H1 (cell line): Measurements from ENCODE around the gene DAPK1. TPM values are rescaled to one million over a fixed set of nuclear protein-coding genes. Genes with fewer than 3 reads are reported as not detected.

Experiments used
- CTCF ChIA-PET: fragments of 300-600 bp; sonication (Branson Sonifier 250); formaldehyde crosslinking; loops from one replicate; lab custom pipeline; 2021; ENCODE audit not compliant: partially characterized antibody; lab: Charles Lee
- POLR2A ChIA-PET: fragments of 300-600 bp; sonication (Branson Sonifier 250); formaldehyde crosslinking; loops from one replicate; lab custom pipeline; 2021; ENCODE audit warnings: inconsistent platforms; ENCODE audit not compliant: partially characterized antibody; lab: Charles Lee
- DNase-seq, 2 experiments: peaks; one replicate each; pipeline versions ENCODE4 v3.0.0 to v3.0.0-alpha.2; 2010 to 2022; ENCODE audit warnings: low spot score in 2 of 2, low read depth in 1 of 2, mixed read lengths in 1 of 2
- FAIRE-seq: peaks from 2 replicates; lab custom pipeline; 2011; peaks lifted over from hg19 to GRCh38; lab: Jason Lieb, UNC
- H2AFZ ChIP-seq: 2 replicates; pipeline ENCODE4 v1.8.1; 2012; ENCODE audit warnings: low read length, inconsistent platforms
- H2AK5ac ChIP-seq: 2 replicates; pipeline ENCODE4 v1.6.1; 2013; ENCODE audit warnings: low read depth, low read length
- H2BK120ac ChIP-seq: replicated peaks from 2 replicates; pipeline ENCODE3; 2013; ENCODE audit warnings: low read depth, low read length, inconsistent platforms
- H2BK12ac ChIP-seq: 2 replicates; pipeline ENCODE4 v1.6.1; 2013; ENCODE audit warnings: low read depth, low read length
- H2BK15ac ChIP-seq: 2 replicates; pipeline ENCODE4 v1.6.1; 2013; ENCODE audit warnings: low read length
- H2BK20ac ChIP-seq: 2 replicates; pipeline ENCODE4 v1.6.1; 2013; ENCODE audit warnings: low read length
- H2BK5ac ChIP-seq: 2 replicates; pipeline ENCODE4 v1.6.1; 2013; ENCODE audit warnings: low read depth, low read length
- H3K14ac ChIP-seq: 2 replicates; pipeline ENCODE4 v1.6.1; 2013; ENCODE audit warnings: inconsistent platforms; ENCODE audit not compliant: insufficient read length
- H3K18ac ChIP-seq: 2 replicates; pipeline ENCODE4 v1.6.1; 2013; ENCODE audit warnings: low read length; ENCODE audit errors: extremely low read depth
- H3K23ac ChIP-seq: 2 replicates; pipeline ENCODE4 v1.6.1; 2013; ENCODE audit warnings: inconsistent platforms; ENCODE audit not compliant: insufficient read length
- H3K23me2 ChIP-seq: 2 replicates; pipeline ENCODE4 v1.6.1; 2013; ENCODE audit warnings: low read depth, low read length
- H3K27ac ChIP-seq: 2 replicates; pipeline ENCODE4 v1.6.1; 2011; ENCODE audit warnings: low read depth, low read length, inconsistent platforms
- H3K27me3 ChIP-seq, 4 experiments: replicated peaks in 1 of 4; 1 replicate in 1 of 4; 2 replicates in 3 of 4; pipeline versions ENCODE4 v1.6.1 to v1.8.1; 2011 to 2013; ENCODE audit warnings: low read length in 3 of 4, mild to moderate bottlenecking in 3 of 4, inconsistent platforms in 2 of 4, mixed read lengths in 2 of 4, moderate library complexity in 1 of 4; ENCODE audit not compliant: control insufficient read depth in 3 of 4, insufficient read depth in 3 of 4; ENCODE audit errors: extremely low read depth in 1 of 4
- H3K36me3 ChIP-seq, 4 experiments: 2 replicates each; pipeline versions ENCODE4 v1.6.1 to v1.8.1; 2011 to 2013; ENCODE audit warnings: mild to moderate bottlenecking in 4 of 4, low read length in 3 of 4, moderate library complexity in 2 of 4, control low read depth in 1 of 4, inconsistent platforms in 1 of 4; ENCODE audit not compliant: insufficient read depth in 4 of 4, control insufficient read depth in 2 of 4
- H3K4ac ChIP-seq: replicated peaks from 2 replicates; pipeline ENCODE3; 2013; ENCODE audit warnings: low read length, low read depth, mixed read lengths, inconsistent platforms; ENCODE audit not compliant: insufficient read length
- H3K4me1 ChIP-seq, 4 experiments: replicated peaks in 1 of 4; 1 replicate in 1 of 4; 2 replicates in 3 of 4; pipeline versions ENCODE4 v1.6.1 to v1.8.1; 2011 to 2013; ENCODE audit warnings: low read length in 3 of 4, inconsistent platforms in 2 of 4, mixed read lengths in 1 of 4; ENCODE audit not compliant: insufficient read depth in 4 of 4, control insufficient read depth in 3 of 4
- H3K4me2 ChIP-seq, 2 experiments: 2 replicates each; pipeline versions ENCODE4 v1.6.1 to v1.8.1; 2011 to 2013; ENCODE audit warnings: low read depth in 2 of 2, low read length in 2 of 2, control low read depth in 1 of 2, inconsistent platforms in 1 of 2, mild to moderate bottlenecking in 1 of 2; ENCODE audit not compliant: insufficient read depth in 1 of 2
- H3K4me3 ChIP-seq, 4 experiments: fragments of 200-600, 300-600 bp in 1 of 4; sonication (generic), shearing (Covaris generic), sonication (Bioruptor Twin) in 1 of 4; 2 replicates each; pipeline versions ENCODE4 v1.5.1 to v1.8.1; 2011 to 2016; ENCODE audit warnings: low read length in 4 of 4, low read depth in 3 of 4, control low read depth in 2 of 4, inconsistent platforms in 2 of 4, mild to moderate bottlenecking in 2 of 4, mixed read lengths in 1 of 4, moderate library complexity in 1 of 4; ENCODE audit not compliant: insufficient read depth in 2 of 4; ENCODE audit errors: extremely low read depth in 1 of 4
- H3K56ac ChIP-seq: replicated peaks from 2 replicates; pipeline ENCODE3; 2013; ENCODE audit warnings: low read depth, mild to moderate bottlenecking, mixed read lengths, low read length, inconsistent platforms; ENCODE audit not compliant: insufficient read length
- H3K79me1 ChIP-seq: 2 replicates; pipeline ENCODE4 v1.6.1; 2013; ENCODE audit warnings: low read depth, low read length, control low read depth
- H3K79me2 ChIP-seq, 2 experiments: 2 replicates each; pipeline versions ENCODE4 v1.6.1 to v1.8.1; 2012 to 2013; ENCODE audit warnings: low read length in 2 of 2, mild to moderate bottlenecking in 2 of 2, inconsistent platforms in 1 of 2; ENCODE audit not compliant: insufficient read depth in 2 of 2, control insufficient read depth in 1 of 2
- H3K9ac ChIP-seq, 4 experiments: replicated peaks in 1 of 4; 1 replicate in 1 of 4; 2 replicates in 3 of 4; pipeline versions ENCODE4 v1.6.1 to v1.8.1; 2011 to 2013; ENCODE audit warnings: low read depth in 3 of 4, low read length in 3 of 4, control low read depth in 2 of 4, mild to moderate bottlenecking in 2 of 4, moderate library complexity in 2 of 4, inconsistent platforms in 1 of 4; ENCODE audit errors: extremely low read depth in 1 of 4
- H3K9me3 ChIP-seq, 2 experiments: 2 replicates each; pipeline versions ENCODE4 v1.6.1 to v1.8.1; 2012 to 2013; ENCODE audit warnings: mild to moderate bottlenecking in 2 of 2, moderate library complexity in 2 of 2, control low read depth in 1 of 2, inconsistent platforms in 1 of 2, low read depth in 1 of 2, low read length in 1 of 2, mixed read lengths in 1 of 2; ENCODE audit not compliant: insufficient read depth in 2 of 2
- H4K20me1 ChIP-seq, 2 experiments: replicated peaks in 1 of 2; 2 replicates each; pipeline versions ENCODE3 to v1.8.1; 2011 to 2013; ENCODE audit warnings: inconsistent platforms in 2 of 2, low read length in 2 of 2, mild to moderate bottlenecking in 1 of 2; ENCODE audit not compliant: insufficient read depth in 2 of 2, control insufficient read depth in 1 of 2
- H4K5ac ChIP-seq: 2 replicates; pipeline ENCODE4 v1.6.1; 2013; ENCODE audit warnings: low read length, low read depth, mixed read lengths, inconsistent platforms; ENCODE audit not compliant: insufficient read length
- H4K8ac ChIP-seq: 2 replicates; pipeline ENCODE4 v1.8.0; 2013; ENCODE audit warnings: mild to moderate bottlenecking, moderate library complexity, low read length, inconsistent platforms; ENCODE audit not compliant: insufficient read depth; ENCODE audit errors: extremely low read depth
- H4K91ac ChIP-seq: replicated peaks from 2 replicates; pipeline ENCODE3; 2013; ENCODE audit warnings: low read length, mixed read lengths, inconsistent platforms; ENCODE audit not compliant: insufficient read length
- CHD2 ChIP-seq: IDR thresholded peaks from 2 replicates; pipeline ENCODE4 v1.6.1; 2012; ENCODE audit warnings: low read length, improper control_type of control experiment
- E2F6 ChIP-seq: IDR thresholded peaks from 2 replicates; pipeline ENCODE4 v1.6.1; 2012; ENCODE audit warnings: inconsistent platforms
- RAD21 ChIP-seq, 2 experiments: IDR thresholded peaks in 1 of 2; conservative IDR thresholded peaks in 1 of 2; 2 replicates each; pipeline ENCODE4 v1.6.1; 2011; ENCODE audit warnings: low read depth in 2 of 2, low read length in 2 of 2, improper control_type of control experiment in 1 of 2, inconsistent platforms in 1 of 2, mild to moderate bottlenecking in 1 of 2, moderate library complexity in 1 of 2
- RBBP5 ChIP-seq: IDR thresholded peaks from 2 replicates; pipeline ENCODE4 v1.7.1; 2012; ENCODE audit warnings: low read depth, mild to moderate bottlenecking, inconsistent platforms, low read length, moderate library complexity, borderline replicate concordance
- WGBS, 2 experiments: shearing (Covaris generic) in 1 of 2; methylation state at CpG; one replicate each; pipeline versions ENCODE4 v1.1.6 to v1.1.7; 2013 to 2015; ENCODE audit warnings: low lambda C conversion rate in 2 of 2, mixed read lengths in 2 of 2, inconsistent platforms in 1 of 2, low coverage in 1 of 2, missing lambda C conversion rate in 1 of 2; ENCODE audit not compliant: insufficient replicate concordance in 2 of 2, insufficient coverage in 1 of 2, insufficient read length in 1 of 2; ENCODE audit errors: extremely low coverage in 1 of 2, missing lambda C conversion rate in 1 of 2; 5-methylcytosine and 5-hydroxymethylcytosine counted together
- polyA plus RNA-seq, 7 experiments: library from polyadenylated mRNA; depleted of rRNA in 3 of 7; stranded (reverse) in 5 of 7; unstranded in 2 of 7; fragments of >200 nt in 5 of 7; fragments of 200-250 nt in 2 of 7; gene quantifications; 1 replicate in 5 of 7; 2 replicates in 1 of 7; 4 replicates in 1 of 7; pipeline versions ENCODE4 v1.2.1 to v1.2.3, GENCODE V29; 2011 to 2013; ENCODE audit warnings: missing spikeins in 2 of 7, mixed read lengths in 2 of 7
- total RNA-seq: library from RNA; stranded (reverse); fragmentation: NEBNext Ultra II Directional; extraction: Animal tissue kit (Norgen Biotek cat#: 25700); gene quantifications from 2 replicates; pipeline ENCODE4 v1.2.1, GENCODE V29; 2021

The DAPK1 gene
- total and polyA plus RNA-seq, 2 of the 8 experiments (the other 6 are each of a cell fraction or from before 2014, with no cell fraction given), result 62.4 to 131 TPM

- Histone ChIP-seq H2BK120ac (no peak overlapping the region), H4K20me1 (peaks cover 0 to 2% of the 10 kb centered on the region in 2 experiments), H3K36me3 (no peaks in the 10 kb centered on the region), H3K4me3 (no peak overlapping the region), H2BK12ac (no peak overlapping the region), H3K27me3 (no peaks in the 10 kb centered on the region), H3K4ac (no peak overlapping the region), H3K4me1 (peaks cover 2 to 5% (median 4%) of the 10 kb centered on the region in 4 experiments; a peak in 5 of 7 replicates), H3K27ac (no peak overlapping the region), H2BK5ac (no peak overlapping the region), H3K79me2 (peaks cover 0 to 52% of the 10 kb centered on the region in 2 experiments; a peak in 2 of 4 replicates), H3K4me2 (no peak overlapping the region), H2BK20ac (no peak overlapping the region), H3K9me3 (no peaks in the 10 kb centered on the region), H3K23me2 (no peaks in the 10 kb centered on the region), H3K14ac (no peak overlapping the region), H3K18ac (no peak overlapping the region), H4K8ac (no peak overlapping the region), H4K91ac (no peak overlapping the region), H3K9ac (no peak overlapping the region), H2BK15ac (no peak overlapping the region), H3K79me1 (peaks cover 3% of the 10 kb centered on the region; the same call in 1 of the 2 replicates), H4K5ac (no peak overlapping the region), H3K23ac (no peak overlapping the region), H2AK5ac (no peak overlapping the region), H3K56ac (no peak overlapping the region), H2AFZ (no peak overlapping the region)
- FAIRE-seq (no peak), DNase-seq (no peak)
- ChIA-PET CTCF (interaction anchor here (0.5 to 1.1 kb wide), 4 partner anchors 8 to 1696 kb away, joined by 3 to 5 read pairs (median 4); no protein-coding TSS in a partner anchor), POLR2A (interaction anchor here (0.9 to 2.0 kb wide), 2 partner anchors 13 to 50 kb away, joined by 3 to 10 read pairs; no protein-coding TSS in a partner anchor)
- 88% methylated on average over 2 of the region's 2 CpGs; no CpG with 5 or more reads in 1 of the 2 experiments for WGBS, 2 experiments
- TF ChIP-seq E2F6 (no peak), RBBP5 (no peak), RAD21 (IDR thresholded peaks at IDR 0.05 in 1 of 2, conservative IDR thresholded peaks at IDR 0.05 in 1 of 2; ENCODE audit: low read depth in 2 of 2, low read length in 2 of 2) (no peak), CHD2 (no peak)
These were observed 90.2 kb downstream of the DAPK1 start for GRCh38 chr9:87587864-87588263.
